Memory B cell (primary cell): Measurements from ENCODE around the gene MARK4.
"Not testable (repeated sequence)": the region's sequence is repeated elsewhere in the genome, so short reads cannot be mapped to it uniquely, and the experiment has no call there.

Source experiments
- ATAC-seq: fragments of 150-1000 bp; cut with Tn5 transposase; 2 replicates; pipeline ENCODE4 v1.10.0; 2021; ENCODE audit warnings: low read depth, mild to moderate bottlenecking, moderate library complexity
- DNase-seq, 2 donors: peaks; one replicate each; pipeline ENCODE4 v3.0.0; 2022; ENCODE audit warnings: low spot score in 2 of 2
- H3K27ac Mint-ChIP-seq: one replicate; pipeline ENCODE4 v1.8.0; 2022; ENCODE audit warnings: mild to moderate bottlenecking, moderate library complexity, mixed read lengths
- H3K27me3 Mint-ChIP-seq: one replicate; pipeline ENCODE4 v1.8.0; 2022; ENCODE audit warnings: mixed read lengths
- H3K36me3 Mint-ChIP-seq: one replicate; pipeline ENCODE4 v1.8.0; 2022; ENCODE audit warnings: mild to moderate bottlenecking, mixed read lengths
- H3K4me1 Mint-ChIP-seq: one replicate; pipeline ENCODE4 v1.8.0; 2022; ENCODE audit warnings: mixed read lengths
- H3K4me3 Mint-ChIP-seq: one replicate; pipeline ENCODE4 v1.8.0; 2022; ENCODE audit warnings: mild to moderate bottlenecking, moderate library complexity, mixed read lengths
- H3K9me3 Mint-ChIP-seq: one replicate; pipeline ENCODE4 v1.8.0; 2022; ENCODE audit warnings: mixed read lengths

MARK4 gene

DNA sequence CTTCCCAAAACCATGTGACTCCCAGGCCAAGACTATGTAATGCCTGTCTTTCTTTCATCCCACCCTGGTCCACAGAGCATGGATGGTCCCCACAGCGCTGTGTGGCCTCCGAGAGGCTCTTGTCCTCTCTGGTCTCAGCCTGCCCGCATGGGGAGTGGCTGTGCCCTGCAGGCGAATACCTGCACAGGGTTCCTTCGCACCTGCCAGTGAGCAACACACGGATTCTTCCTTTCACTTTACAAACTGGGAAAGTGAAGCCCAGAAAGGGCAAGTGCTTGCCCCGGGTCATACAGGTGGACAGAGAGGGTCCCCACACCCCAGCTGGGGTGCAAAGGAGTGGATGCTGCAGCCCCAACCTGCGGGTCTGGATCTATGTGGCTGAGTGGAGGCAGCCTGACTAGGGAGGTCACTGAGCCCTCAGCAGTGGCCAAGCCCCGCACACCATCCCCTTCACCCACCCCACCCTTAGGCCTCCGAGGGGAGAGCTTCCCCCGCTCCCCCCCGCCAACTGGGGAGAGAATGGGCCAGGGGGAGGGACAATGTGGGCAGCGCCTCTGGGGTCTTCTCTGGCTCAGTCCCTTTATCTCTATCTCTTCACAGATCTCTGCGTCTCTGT is 747 bp upstream of the MARK4 start:
- Mint-ChIP-seq H3K36me3 (no peaks in the 10 kb centered on the region), H3K27ac (peak overlapping the region; percentile 3), H3K4me3 (peak overlapping the region; percentile 90), H3K9me3 (no peaks in the 10 kb centered on the region), H3K4me1 (peaks cover 29% of the 10 kb centered on the region), H3K27me3 (peaks cover 2% of the 10 kb centered on the region)
- ATAC-seq (no peak), DNase-seq (no peak)

DNA sequence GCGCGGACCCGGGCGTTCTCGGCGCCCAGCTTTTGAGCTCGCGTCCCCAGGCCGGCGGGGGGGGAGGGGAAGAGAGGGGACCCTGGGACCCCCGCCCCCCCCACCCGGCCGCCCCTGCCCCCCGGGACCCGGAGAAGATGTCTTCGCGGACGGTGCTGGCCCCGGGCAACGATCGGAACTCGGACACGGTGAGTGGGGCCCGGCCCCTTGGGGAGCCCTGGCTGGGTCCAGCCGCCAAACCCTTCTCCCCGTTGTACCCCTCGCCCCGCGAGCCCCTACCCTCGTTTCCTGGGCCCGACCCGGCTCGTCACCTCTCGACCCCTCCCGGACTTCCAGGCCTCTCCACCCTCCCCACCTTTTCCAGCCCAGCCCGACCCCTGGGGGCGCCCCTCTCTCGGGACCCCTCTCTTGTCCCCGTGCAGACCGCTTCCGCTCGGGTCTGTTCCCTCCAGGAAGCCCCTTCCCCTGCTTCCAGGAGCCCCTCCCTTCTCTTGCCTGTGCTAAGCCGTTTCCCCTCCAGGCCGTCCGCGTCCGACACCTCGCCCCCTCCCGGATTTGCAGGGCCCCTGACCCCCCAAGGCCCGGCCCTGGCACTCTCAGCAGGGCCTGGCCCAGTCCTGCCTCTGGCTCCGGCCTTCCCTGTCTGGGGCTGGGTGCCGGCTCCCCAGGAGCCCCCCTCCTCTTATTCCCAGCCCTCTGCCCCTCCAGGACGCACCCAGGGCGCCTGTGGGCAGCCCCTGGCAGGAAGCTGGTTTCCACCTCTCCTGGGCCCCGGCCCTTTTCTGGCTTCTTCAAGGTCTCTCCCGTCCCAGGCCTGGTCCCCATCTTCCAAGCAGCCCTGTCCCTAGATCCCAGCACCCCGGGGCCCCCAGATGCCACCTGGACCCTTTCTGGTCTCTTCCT is 632 bp downstream of the MARK4 start:
- H3K4me3 Mint-ChIP-seq = peak overlapping the region; percentile 91
- peak overlapping the region; percentile 65 for H3K27ac Mint-ChIP-seq
- H3K36me3 Mint-ChIP-seq = no peaks in the 10 kb centered on the region
- peak; percentile 23 for ATAC-seq
- H3K9me3 Mint-ChIP-seq = no peaks in the 10 kb centered on the region
- H3K4me1 Mint-ChIP-seq = peaks cover 32% of the 10 kb centered on the region
- H3K27me3 Mint-ChIP-seq = peaks cover 2% of the 10 kb centered on the region
- DNase-seq = peak in 1 of 2 donors; percentile 37

DNA sequence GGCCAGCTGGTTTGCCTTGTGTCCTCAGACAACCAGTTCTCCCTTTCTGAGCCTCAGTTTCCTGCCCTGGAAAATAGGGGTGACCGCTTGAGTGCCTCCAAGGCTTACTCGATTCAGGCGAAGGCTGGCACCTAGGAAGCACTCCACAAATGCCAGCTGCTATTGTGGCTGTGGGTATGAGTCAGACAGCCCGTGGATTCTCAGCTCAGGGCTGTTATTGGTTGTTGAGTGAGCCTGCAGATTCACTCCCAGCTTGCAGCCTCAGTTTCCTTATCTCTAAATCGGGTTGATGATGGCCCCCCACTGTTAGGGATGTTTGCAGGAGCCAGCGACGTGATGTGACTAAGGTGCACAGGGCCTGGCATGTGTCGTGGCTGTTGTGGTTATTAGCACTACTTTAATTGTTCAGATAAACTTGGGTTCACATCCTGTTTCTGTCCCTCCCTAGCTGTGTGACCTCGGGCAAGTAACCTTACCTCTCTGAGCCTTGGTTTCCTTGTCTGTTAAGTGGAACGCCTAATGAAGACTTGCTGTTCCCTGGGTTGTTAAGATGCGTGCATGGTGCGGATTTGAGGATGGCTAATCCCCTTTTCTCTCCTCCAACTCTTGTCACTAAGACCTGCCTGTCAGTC is 2.4 kb downstream of the MARK4 start:
- Mint-ChIP-seq H3K27me3 (peaks cover 2% of the 10 kb centered on the region), H3K4me3 (peak overlapping the region; percentile 91), H3K4me1 (peaks cover 35% of the 10 kb centered on the region), H3K36me3 (peaks cover 1% of the 10 kb centered on the region), H3K27ac (no peak overlapping the region), H3K9me3 (no peaks in the 10 kb centered on the region)
- no peak for DNase-seq
- no peak for ATAC-seq

DNA sequence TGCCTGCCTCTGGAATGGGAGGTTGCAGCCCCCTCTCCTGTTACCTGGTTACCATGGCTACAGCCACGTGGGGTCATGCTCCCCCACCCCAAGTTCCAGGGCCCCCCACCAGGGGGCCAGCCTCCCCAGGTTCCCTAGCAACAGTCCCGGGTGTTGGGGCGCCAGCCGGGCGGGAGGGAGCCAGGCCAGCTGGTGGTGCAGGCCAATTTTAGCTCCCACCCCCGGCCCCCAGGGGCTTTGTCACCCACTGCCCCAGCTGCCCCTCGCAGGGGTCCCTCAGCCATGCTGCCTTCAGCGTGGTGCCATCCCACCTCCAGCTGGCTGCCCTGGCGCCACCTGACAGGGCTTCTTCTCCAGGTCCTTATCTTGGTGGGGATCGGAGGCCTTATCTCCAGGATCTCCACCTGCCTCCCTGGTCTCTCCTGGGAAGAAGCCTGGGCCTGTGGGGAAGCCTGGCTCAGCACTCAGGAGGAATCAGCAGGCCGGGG is 3.0 kb downstream of the MARK4 start:
- no peaks in the 10 kb centered on the region for H3K9me3 Mint-ChIP-seq
- no peak overlapping the region for H3K27ac Mint-ChIP-seq
- no peak for DNase-seq
- H3K27me3 Mint-ChIP-seq = peaks cover 2% of the 10 kb centered on the region
- peak overlapping the region; percentile 19 for H3K4me3 Mint-ChIP-seq
- H3K4me1 Mint-ChIP-seq = peaks cover 31% of the 10 kb centered on the region
- peaks cover 1% of the 10 kb centered on the region for H3K36me3 Mint-ChIP-seq
- no peak for ATAC-seq

DNA sequence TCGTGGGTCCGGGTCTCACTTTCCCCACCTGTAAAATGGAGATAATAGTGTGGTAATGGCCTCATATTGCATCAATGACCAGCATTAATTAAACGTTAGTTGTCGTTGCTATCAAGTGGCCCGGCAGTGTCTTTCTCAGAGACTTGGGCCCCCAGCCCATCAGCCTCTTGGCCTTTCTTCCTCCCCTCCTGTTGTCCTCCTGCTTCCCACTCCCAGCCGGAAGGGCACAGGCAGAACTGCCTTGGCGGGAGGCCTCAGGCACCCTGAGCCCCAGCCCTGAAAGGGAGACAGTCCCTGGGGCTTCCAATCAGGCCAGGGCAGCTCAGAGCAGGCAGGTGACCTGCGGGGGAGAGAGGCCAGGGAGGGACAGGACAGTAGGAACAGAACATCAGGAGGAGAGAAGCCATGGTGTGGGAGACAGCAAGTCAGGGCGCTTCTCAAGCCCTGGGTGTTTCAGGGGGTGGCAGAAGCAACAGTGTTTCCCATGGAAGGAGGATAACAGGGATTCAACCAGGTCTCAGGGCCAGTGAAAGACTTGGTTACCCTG is 4.6 kb downstream of the MARK4 start:
- ATAC-seq = no peak
- Mint-ChIP-seq H3K4me1 (peaks cover 29% of the 10 kb centered on the region), H3K36me3 (peaks cover 1% of the 10 kb centered on the region), H3K27me3 (peaks cover 2% of the 10 kb centered on the region), H3K9me3 (no peaks in the 10 kb centered on the region), H3K4me3 (no peak overlapping the region), H3K27ac (no peak overlapping the region)
- no peak for DNase-seq

DNA sequence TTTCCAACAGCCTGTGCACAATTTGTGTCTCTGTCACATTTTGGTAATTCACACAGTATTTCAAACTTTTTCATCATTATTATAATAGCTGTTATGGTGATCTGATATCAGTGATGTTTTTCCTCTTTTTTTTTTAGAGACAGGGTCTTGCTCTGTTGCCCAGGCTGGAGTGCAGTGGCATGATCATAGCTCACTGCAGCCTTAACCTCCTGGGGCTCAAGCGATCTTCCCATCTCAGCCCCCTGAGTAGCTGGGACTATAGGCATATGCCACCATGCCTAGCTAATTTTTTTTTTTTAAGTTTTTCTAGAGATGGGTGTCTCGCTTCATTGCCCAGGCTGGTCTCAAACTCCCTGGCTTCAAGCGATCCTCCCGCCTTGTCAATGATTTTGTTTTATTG is 5.8 kb downstream of the MARK4 start:
- Mint-ChIP-seq H3K27ac (no peak overlapping the region), H3K4me1 (peaks cover 27% of the 10 kb centered on the region), H3K36me3 (peaks cover 1% of the 10 kb centered on the region), H3K9me3 (no peaks in the 10 kb centered on the region), H3K27me3 (no peaks in the 10 kb centered on the region), H3K4me3 (no peak overlapping the region)
- DNase-seq = no peak
- ATAC-seq = no peak

DNA sequence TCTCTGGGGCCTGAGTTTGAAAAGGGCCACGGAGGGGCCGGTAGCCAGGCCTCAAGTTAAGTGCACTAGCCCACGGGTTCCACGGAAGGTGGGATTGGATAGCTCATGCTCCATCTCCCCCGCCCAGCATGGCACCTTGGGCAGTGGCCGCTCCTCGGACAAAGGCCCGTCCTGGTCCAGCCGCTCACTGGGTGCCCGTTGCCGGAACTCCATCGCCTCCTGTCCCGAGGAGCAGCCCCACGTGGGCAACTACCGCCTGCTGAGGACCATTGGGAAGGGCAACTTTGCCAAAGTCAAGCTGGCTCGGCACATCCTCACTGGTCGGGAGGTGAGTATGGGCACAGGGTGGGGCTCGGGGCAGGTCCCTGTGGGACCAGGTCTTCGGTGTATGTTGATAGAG is 7.8 kb downstream of the MARK4 start:
- peaks cover 9% of the 10 kb centered on the region for H3K4me1 Mint-ChIP-seq

DNA sequence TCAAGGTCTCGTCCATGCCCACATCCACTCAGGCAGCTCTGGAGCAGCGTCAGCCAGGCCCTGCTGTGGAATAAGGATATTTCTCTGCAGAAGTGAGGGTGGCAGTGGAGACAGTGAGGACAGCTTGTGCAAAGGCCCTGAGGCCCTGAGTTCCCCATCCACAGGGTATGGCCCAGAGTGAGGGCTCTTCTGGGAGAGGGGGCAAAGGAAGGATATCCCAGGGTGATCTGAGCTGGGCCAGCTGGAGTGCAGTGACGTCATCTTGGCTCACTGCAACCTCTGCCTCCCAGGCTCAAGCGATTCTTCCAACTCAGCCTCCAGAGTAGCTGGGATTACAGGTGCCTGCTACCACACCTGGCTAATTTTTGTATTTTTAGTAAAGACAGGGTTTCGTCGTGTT is 11.5 kb downstream of the MARK4 start:
- Mint-ChIP-seq H3K4me3 (no peak overlapping the region), H3K36me3 (peaks cover 11% of the 10 kb centered on the region), H3K9me3 (no peaks in the 10 kb centered on the region), H3K27ac (no peak overlapping the region), H3K4me1 (peaks cover 7% of the 10 kb centered on the region), H3K27me3 (no peaks in the 10 kb centered on the region)
- DNase-seq = no peak
- no peak for ATAC-seq

More for the DNA sequence above, 7.8 kb downstream of the MARK4 start:
- Mint-ChIP-seq H3K4me3 (no peak overlapping the region), H3K27me3 (no peaks in the 10 kb centered on the region), H3K9me3 (no peaks in the 10 kb centered on the region), H3K36me3 (peaks cover 3% of the 10 kb centered on the region), H3K27ac (no peak overlapping the region)
- DNase-seq (no peak), ATAC-seq (no peak)

DNA sequence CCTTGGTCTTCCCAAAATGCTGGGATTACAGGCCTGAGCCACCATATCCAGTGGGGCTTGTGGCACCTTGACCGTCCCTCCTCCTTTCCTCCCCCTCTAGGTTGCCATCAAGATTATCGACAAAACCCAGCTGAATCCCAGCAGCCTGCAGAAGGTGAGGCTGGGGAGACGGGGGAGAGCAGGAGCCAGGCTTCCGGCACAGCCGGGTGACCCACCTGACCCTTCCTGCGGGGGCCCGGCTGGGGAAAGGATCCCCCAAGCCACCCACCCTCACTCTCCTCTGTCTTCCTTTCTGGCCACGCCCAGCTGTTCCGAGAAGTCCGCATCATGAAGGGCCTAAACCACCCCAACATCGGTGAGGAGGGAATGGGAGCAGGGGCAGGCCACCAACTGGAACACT is 11.9 kb downstream of the MARK4 start:
- Mint-ChIP-seq H3K4me3 (no peak overlapping the region), H3K36me3 (peaks cover 11% of the 10 kb centered on the region), H3K27ac (no peak overlapping the region), H3K27me3 (no peaks in the 10 kb centered on the region), H3K9me3 (no peaks in the 10 kb centered on the region), H3K4me1 (peaks cover 7% of the 10 kb centered on the region)
- DNase-seq (no peak), ATAC-seq (no peak)

DNA sequence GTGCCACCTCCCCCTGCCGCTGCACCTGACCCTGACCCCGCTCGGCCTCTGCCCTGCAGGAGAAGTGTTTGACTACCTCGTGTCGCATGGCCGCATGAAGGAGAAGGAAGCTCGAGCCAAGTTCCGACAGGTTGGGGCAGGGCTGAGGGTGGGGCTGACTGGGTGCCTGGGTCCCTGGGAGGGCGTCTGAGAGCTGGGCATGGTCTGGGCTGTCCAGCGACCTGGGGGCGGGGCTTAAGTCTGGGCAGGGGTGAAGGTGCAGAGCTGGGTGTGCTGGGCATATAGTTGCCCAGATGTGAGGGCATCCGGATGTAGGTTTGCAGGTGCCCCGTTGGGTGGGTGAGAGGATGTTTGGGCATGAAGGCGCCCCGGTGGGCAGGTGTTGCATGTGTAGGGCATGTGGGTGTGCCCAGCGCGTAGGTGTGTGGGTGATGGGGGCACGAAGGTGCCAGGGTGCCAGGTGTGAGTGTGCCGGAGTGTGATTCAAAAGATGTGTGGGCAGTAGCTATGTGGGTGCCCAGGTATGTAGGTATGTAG is 13.8 kb downstream of the MARK4 start:
- H3K4me3 Mint-ChIP-seq = no peak overlapping the region
- peaks cover 12% of the 10 kb centered on the region for H3K36me3 Mint-ChIP-seq
- ATAC-seq = no peak
- no peak overlapping the region for H3K27ac Mint-ChIP-seq
- DNase-seq = no peak
- H3K9me3 Mint-ChIP-seq = no peaks in the 10 kb centered on the region
- peaks cover 5% of the 10 kb centered on the region for H3K4me1 Mint-ChIP-seq
- H3K27me3 Mint-ChIP-seq = no peaks in the 10 kb centered on the region

DNA sequence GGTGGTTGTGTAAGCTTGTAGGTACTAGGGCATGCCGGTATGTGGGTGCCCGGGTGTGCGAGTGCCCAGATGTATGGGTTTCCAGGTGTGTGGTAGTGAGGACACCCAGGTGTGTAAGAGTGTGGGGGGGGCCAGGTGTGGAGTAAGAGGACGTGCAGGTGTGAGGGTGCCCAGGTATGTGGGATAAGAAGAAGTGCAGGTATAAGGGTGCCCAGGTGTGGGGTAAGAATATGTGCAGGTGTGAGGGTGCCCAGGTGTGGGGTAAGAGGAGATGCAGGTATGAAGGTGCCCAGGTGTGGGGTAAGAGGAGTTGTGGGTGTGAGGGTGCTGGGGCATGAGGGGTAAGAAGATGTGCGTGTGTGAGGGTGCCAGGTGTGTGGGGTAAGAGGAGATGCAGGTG is 14.3 kb downstream of the MARK4 start:
- Mint-ChIP-seq H3K4me1 (peaks cover 5% of the 10 kb centered on the region), H3K36me3 (peaks cover 12% of the 10 kb centered on the region), H3K27me3 (no peaks in the 10 kb centered on the region), H3K27ac (no peak overlapping the region), H3K9me3 (no peaks in the 10 kb centered on the region), H3K4me3 (no peak overlapping the region)
- DNase-seq = no peak
- no peak for ATAC-seq

DNA sequence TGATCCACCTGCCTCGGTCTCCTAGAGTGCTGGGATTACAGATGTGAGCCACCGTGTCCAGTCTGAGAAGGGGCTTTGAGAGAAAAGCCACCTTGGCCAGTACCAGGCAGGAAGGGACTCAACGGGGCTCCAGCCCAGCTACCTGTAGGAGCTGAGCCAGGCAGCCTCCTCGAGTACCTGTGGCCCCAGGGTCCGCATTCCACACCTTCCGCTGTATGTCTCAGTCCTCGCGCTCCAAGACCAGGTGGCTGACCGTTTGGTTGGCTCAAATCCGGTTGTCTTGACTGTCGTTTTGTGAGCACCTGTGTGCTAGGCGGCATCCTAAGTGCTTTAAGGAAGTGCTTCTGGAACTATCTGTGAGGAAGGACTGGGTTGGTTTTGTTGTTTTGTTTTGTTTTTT is 16.2 kb downstream of the MARK4 start:
- no peak for ATAC-seq
- peaks cover 5% of the 10 kb centered on the region for H3K4me1 Mint-ChIP-seq
- H3K4me3 Mint-ChIP-seq = no peak overlapping the region

DNA sequence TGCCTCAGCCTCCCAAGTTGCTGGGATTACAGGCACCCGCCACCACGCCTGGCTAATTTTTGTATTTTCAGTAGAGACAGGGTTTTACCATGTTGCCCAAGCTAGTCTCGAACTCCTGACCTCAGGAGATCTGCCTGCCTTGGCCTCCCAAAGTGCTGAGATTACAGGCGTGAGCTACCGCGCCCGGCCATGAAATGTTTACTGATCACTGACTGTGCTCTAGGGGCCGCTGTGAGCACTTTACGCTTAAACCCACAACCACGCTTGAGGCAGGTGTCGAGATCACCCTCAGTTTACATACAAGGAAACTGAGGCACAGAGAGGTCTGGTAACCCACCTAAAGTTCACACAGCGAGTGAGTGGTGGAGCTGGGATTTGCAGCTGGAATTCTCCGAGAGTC is 18.9 kb downstream of the MARK4 start:
- H3K4me3 Mint-ChIP-seq, ATAC-seq, DNase-seq, H3K27me3 Mint-ChIP-seq, H3K4me1 Mint-ChIP-seq, H3K27ac Mint-ChIP-seq, H3K9me3 Mint-ChIP-seq: not testable (repeated sequence)
- H3K36me3 Mint-ChIP-seq = peaks cover 23% of the 10 kb centered on the region

More for the DNA sequence above, 16.2 kb downstream of the MARK4 start:
- DNase-seq = no peak
- H3K27ac Mint-ChIP-seq = no peak overlapping the region
- H3K9me3 Mint-ChIP-seq = no peaks in the 10 kb centered on the region
- H3K36me3 Mint-ChIP-seq = peaks cover 17% of the 10 kb centered on the region
- no peaks in the 10 kb centered on the region for H3K27me3 Mint-ChIP-seq
